Measurements from ENCODE around the gene SBF1. TPM values are rescaled to one million over a fixed set of nuclear protein-coding genes. Genes with fewer than 3 reads are reported as not detected.

SBF1 gene
- polyA plus RNA-seq, 3 donors, result 28.4 to 46.4 (median 45.6) TPM

- DNase-seq (ENCODE audit: extremely low read depth in 1 of 11, low read depth in 9 of 11, low spot score in 4 of 11), result peak in 3 of 11 donors; percentile 14 to 39 (median 25)
Observed at GRCh38 chr22:50396751-50397370, 78.0 kb downstream of the SBF1 start.

Other genes with a start within 250 kb of the SBF1 start
- 10 to 100 TPM; 30.5 to 48.2 (median 40.1) TPM for gene TUBGCP6, start 230.0 kb downstream of the SBF1 start, polyA plus RNA-seq (ENCODE audit: insufficient read length in 3 of 3)
- 10 to 100 TPM; 17.1 to 34.3 (median 27.7) TPM for gene HDAC10, start 223.8 kb downstream of the SBF1 start, polyA plus RNA-seq (ENCODE audit: insufficient read length in 3 of 3)
- 10 to 100 TPM; 11.5 to 18.9 (median 17.5) TPM for gene MAPK12, start 213.4 kb downstream of the SBF1 start, polyA plus RNA-seq (ENCODE audit: insufficient read length in 3 of 3)
- 10 to 100 TPM in 1 of 3 donors, 1 to 10 TPM in 2; 6.7 to 10.1 (median 8.9) TPM for gene MAPK11, start 204.7 kb downstream of the SBF1 start, polyA plus RNA-seq (ENCODE audit: insufficient read length in 3 of 3)
- gene PLXNB2, start 167.4 kb downstream of the SBF1 start, polyA plus RNA-seq (ENCODE audit: insufficient read length in 3 of 3), result 100 to 1,000 TPM; 187 to 248 (median 239) TPM
- 10 to 100 TPM; 11.9 to 21.1 (median 16.8) TPM for gene DENND6B, start 148.0 kb downstream of the SBF1 start, polyA plus RNA-seq (ENCODE audit: insufficient read length in 3 of 3)
- 10 to 100 TPM; 34.4 to 58.1 (median 44.6) TPM for gene PPP6R2, start 131.7 kb downstream of the SBF1 start, polyA plus RNA-seq (ENCODE audit: insufficient read length in 3 of 3)
- gene ADM2, start 6.5 kb upstream of the SBF1 start, polyA plus RNA-seq (ENCODE audit: insufficient read length in 3 of 3), result 1 to 10 TPM; 3.8 to 6.9 (median 4.6) TPM
- 10 to 100 TPM in 1 of 3 donors, 1 to 10 TPM in 2; 2.4 to 13.6 (median 3.0) TPM for gene MIOX, start 11.8 kb upstream of the SBF1 start, polyA plus RNA-seq (ENCODE audit: insufficient read length in 3 of 3)
- 10 to 100 TPM; 30.3 to 58.1 (median 56.0) TPM for gene LMF2, start 32.7 kb upstream of the SBF1 start, polyA plus RNA-seq (ENCODE audit: insufficient read length in 3 of 3)
- gene NCAPH2, start 33.2 kb upstream of the SBF1 start, polyA plus RNA-seq (ENCODE audit: insufficient read length in 3 of 3), result 10 to 100 TPM; 39.6 to 53.9 (median 50.3) TPM
- gene SCO2, start 50.6 kb upstream of the SBF1 start, polyA plus RNA-seq (ENCODE audit: insufficient read length in 3 of 3), result 1 to 10 TPM; 1.0 to 5.2 (median 1.9) TPM
- 1 to 10 TPM; 1.4 to 3.0 (median 1.9) TPM for gene TYMP, start 55.0 kb upstream of the SBF1 start, polyA plus RNA-seq (ENCODE audit: insufficient read length in 3 of 3)
- under 1 TPM; 0.10 to 0.50 (median 0.15) TPM for gene KLHDC7B, start 70.9 kb upstream of the SBF1 start, polyA plus RNA-seq (ENCODE audit: insufficient read length in 3 of 3)
- gene SYCE3, start 87.9 kb upstream of the SBF1 start, polyA plus RNA-seq (ENCODE audit: insufficient read length in 3 of 3), result under 1 TPM in 2 of 3 donors, not detected in 1; 0.23 to 0.47 TPM
- gene CPT1B, start 103.4 kb upstream of the SBF1 start, polyA plus RNA-seq (ENCODE audit: insufficient read length in 3 of 3), result 10 to 100 TPM; 12.7 to 19.9 (median 18.2) TPM
- gene CHKB, start 107.8 kb upstream of the SBF1 start, polyA plus RNA-seq (ENCODE audit: insufficient read length in 3 of 3), result 100 to 1,000 TPM in 1 of 3 donors, 10 to 100 TPM in 2; 82.4 to 118 (median 86.6) TPM
- gene MAPK8IP2, start 125.8 kb upstream of the SBF1 start, polyA plus RNA-seq (ENCODE audit: insufficient read length in 3 of 3), result 1 to 10 TPM in 1 of 3 donors, under 1 TPM in 2; 0.78 to 1.0 (median 0.98) TPM
- gene ARSA, start 153.1 kb upstream of the SBF1 start, polyA plus RNA-seq (ENCODE audit: insufficient read length in 3 of 3), result 10 to 100 TPM; 12.2 to 20.8 (median 13.5) TPM
- gene SHANK3, start 197.8 kb upstream of the SBF1 start, polyA plus RNA-seq (ENCODE audit: insufficient read length in 3 of 3), result 10 to 100 TPM; 13.7 to 24.6 (median 21.2) TPM